Colonic mucosa (tissue), 4 donors: ENCODE results near the gene CALHM1. TPM values are rescaled to one million over a fixed set of nuclear protein-coding genes. Genes with fewer than 3 reads are reported as not detected.

Source experiments
- DNase-seq: peaks from one replicate; pipeline ENCODE4 v3.0.0-alpha.2; 2020
- H3K27ac ChIP-seq: fragments of 200-600 bp; one replicate; pipeline ENCODE4 v1.8.0; 2021
- H3K27me3 ChIP-seq: fragments of 200-600 bp; one replicate; pipeline ENCODE4 v1.8.0; 2021
- H3K36me3 ChIP-seq: fragments of 200-600 bp; one replicate; pipeline ENCODE4 v1.8.0; 2021
- H3K4me1 ChIP-seq: fragments of 200-600 bp; one replicate; pipeline ENCODE4 v1.8.0; 2021; ENCODE audit warnings: mild to moderate bottlenecking
- H3K4me3 ChIP-seq: fragments of 200-600 bp; one replicate; pipeline ENCODE4 v1.8.0; 2021
- H3K9ac ChIP-seq, 2 donors: one replicate each; pipeline ENCODE4 v1.7.0; 2013; ENCODE audit warnings: control low read depth in 2 of 2, low read depth in 2 of 2, low read length in 2 of 2
- H3K9me3 ChIP-seq: fragments of 200-600 bp; one replicate; pipeline ENCODE4 v1.8.0; 2021
- CTCF ChIP-seq: fragments of 200-600 bp; IDR thresholded peaks from one replicate; pipeline ENCODE4 v1.8.0; 2022; ENCODE audit warnings: antibody characterized with exemption, mild to moderate bottlenecking
- intact Hi-C: fragments of 100-400 bp; cut with DNase I; formaldehyde crosslinking; loops from one replicate; pipeline ENCODE4 v1.14.1; 2022
- total RNA-seq, 2 donors: library from RNA; stranded (reverse); fragmentation: NEBNext Ultra II Directional in 1 of 2; extraction: Animal tissue kit (Norgen Biotek cat#: 25700) in 1 of 2; gene quantifications; one replicate each; pipeline ENCODE4 v1.2.1, GENCODE V29; 2021
- donor health status: healthy.
- donor health status: DM: no; HTN: no; CAD: no.
- donor health status: DM: no; HTN: no; CAD: no.

Gene CALHM1
- total RNA-seq, 2 donors from 2014 or later: not detected

DNA sequence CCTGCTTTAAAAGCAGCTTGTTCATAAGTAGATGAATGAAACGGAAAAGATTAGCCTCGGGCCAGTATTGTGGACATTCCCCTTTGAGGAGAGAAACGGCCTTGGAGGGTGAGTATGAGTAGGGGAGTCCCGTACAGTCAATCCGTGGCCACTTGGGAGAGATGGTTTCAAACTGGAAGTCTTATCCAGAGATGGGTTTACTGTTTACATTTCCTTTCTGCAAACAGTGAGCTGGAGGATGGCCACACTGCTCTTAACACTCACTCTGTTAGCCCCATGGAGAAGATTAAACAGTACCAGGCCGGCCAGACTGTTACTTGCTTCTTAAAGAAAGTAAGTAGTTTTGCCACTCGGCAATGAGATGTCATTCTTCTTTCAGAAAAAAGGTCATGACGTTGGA is 26.8 kb downstream of the CALHM1 start:
- Histone ChIP-seq H3K4me3 (no peak overlapping the region), H3K27me3 (no peaks in the 10 kb centered on the region), H3K4me1 (no peaks in the 10 kb centered on the region), H3K36me3 (no peaks in the 10 kb centered on the region), H3K27ac (no peak overlapping the region), H3K9ac (no peak overlapping the region), H3K9me3 (no peaks in the 10 kb centered on the region)
- no peak for TF ChIP-seq CTCF
- no peak for DNase-seq
- intact Hi-C loops: no loop called here

DNA sequence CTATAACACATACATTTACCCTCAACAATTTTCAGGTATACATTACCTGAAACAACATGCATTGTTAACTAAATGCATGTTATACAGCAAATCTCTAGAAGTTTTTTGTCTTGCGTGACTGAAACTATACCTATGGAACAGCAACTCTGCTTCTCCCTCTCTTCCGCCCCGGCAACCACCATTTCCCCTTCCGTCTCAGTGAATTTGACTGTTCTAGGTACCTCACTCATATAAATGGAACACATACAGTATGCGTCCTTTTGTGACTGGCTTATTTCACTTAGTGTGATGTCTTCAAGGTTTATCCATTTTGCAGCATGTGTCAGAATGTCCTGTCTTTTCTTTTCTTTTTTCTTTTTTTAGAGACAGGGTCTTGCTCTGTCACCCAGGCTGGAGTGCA is 29.1 kb downstream of the CALHM1 start:
- no peak for TF ChIP-seq CTCF
- H3K27me3 ChIP-seq: no peaks in the 10 kb centered on the region
- H3K36me3 ChIP-seq: peaks cover 4% of the 10 kb centered on the region
- no peaks in the 10 kb centered on the region for H3K4me1 ChIP-seq
- no peak for DNase-seq
- H3K9me3 ChIP-seq: no peaks in the 10 kb centered on the region
- intact Hi-C loops: no loop called here
- no peak overlapping the region for H3K4me3 ChIP-seq
- no peak overlapping the region for H3K9ac ChIP-seq
- H3K27ac ChIP-seq: no peak overlapping the region

GRCh38 chr10:103428989-103429643 is 29.6 kb downstream of the CALHM1 start:
- DNase-seq: no peak
- Histone ChIP-seq H3K4me3 (no peak overlapping the region), H3K9me3 (no peaks in the 10 kb centered on the region), H3K27ac (no peak overlapping the region), H3K36me3 (peaks cover 5% of the 10 kb centered on the region), H3K9ac (no peak overlapping the region), H3K4me1 (no peaks in the 10 kb centered on the region), H3K27me3 (no peaks in the 10 kb centered on the region)
- intact Hi-C loops: no loop called here
- no peak for TF ChIP-seq CTCF

DNA sequence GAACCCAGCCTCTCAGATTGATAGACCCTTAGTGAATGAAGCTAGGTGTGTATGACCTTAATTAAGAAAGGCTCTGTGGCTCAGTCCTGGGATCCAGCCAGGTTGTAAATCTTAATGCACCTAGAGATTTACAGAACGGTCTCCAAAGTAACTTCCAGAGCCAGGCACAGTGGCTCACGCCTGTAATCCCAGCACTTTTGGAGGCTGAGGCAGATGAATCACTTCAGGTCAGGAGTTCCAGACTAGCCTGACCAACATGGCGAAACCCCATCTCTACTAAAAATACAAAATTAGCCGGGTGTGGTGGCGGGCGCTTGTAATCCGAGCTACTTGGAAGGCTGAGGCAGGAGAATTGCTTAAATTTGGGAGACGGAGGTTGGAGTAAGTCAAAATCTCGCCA is 30.8 kb downstream of the CALHM1 start:
- Histone ChIP-seq H3K36me3 (peaks cover 11% of the 10 kb centered on the region), H3K4me3 (no peak overlapping the region), H3K27ac (no peak overlapping the region), H3K27me3 (no peaks in the 10 kb centered on the region), H3K9me3 (no peaks in the 10 kb centered on the region), H3K9ac (no peak overlapping the region), H3K4me1 (no peaks in the 10 kb centered on the region)
- TF ChIP-seq CTCF: no peak
- intact Hi-C loops: no loop called here
- no peak for DNase-seq

DNA sequence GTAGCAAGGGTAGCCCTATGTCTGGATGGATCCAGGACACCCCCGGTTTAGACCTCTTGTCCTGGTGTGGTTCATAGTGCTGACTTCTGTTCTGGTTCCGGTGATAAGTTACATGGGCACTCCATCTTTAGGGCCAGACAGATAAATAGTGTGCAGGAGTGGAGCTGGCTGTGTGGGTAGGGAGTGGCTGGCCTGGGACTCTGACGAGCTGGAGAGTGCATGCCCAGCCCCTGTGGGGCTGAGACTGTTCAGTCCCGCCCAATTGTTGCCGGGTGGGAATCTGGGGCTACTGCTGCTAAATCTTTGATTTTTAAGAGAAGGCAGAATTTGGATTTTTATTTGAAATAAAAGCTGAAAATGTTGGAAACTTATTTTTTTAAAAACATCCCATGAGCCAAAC is 35.0 kb downstream of the CALHM1 start:
- no peaks in the 10 kb centered on the region for H3K27me3 ChIP-seq
- H3K4me3 ChIP-seq: no peak overlapping the region
- no peaks in the 10 kb centered on the region for H3K9me3 ChIP-seq
- no peak overlapping the region for H3K27ac ChIP-seq
- no peaks in the 10 kb centered on the region for H3K4me1 ChIP-seq
- H3K9ac ChIP-seq: no peak overlapping the region
- peaks cover 29% of the 10 kb centered on the region for H3K36me3 ChIP-seq
- no peak for DNase-seq
- intact Hi-C loops: no loop called here
- no peak for TF ChIP-seq CTCF
